Neural progenitor cell (in vitro differentiated cells): Measurements from ENCODE around the gene GNAT1. TPM values are rescaled to one million over a fixed set of nuclear protein-coding genes. Genes with fewer than 3 reads are reported as not detected.

Source experiments
- DNase-seq: peaks from one replicate; pipeline ENCODE4 v3.0.0-alpha.2; 2016; ENCODE audit warnings: low spot score
- H2AFZ ChIP-seq: fragments of 200-600 bp; sonication (generic); replicated peaks from 2 replicates; pipeline ENCODE4 v1.6.1; 2016; ENCODE audit warnings: antibody characterized with exemption
- H3F3A ChIP-seq: fragments of 200-600 bp; sonication (generic); 2 replicates; pipeline ENCODE4 v1.6.1; 2016; ENCODE audit warnings: antibody characterized with exemption, low read depth
- H3K27ac ChIP-seq: fragments of 200-600 bp; sonication (generic); 2 replicates; pipeline ENCODE4 v1.5.1; 2016; ENCODE audit warnings: mild to moderate bottlenecking
- H3K27me3 ChIP-seq: fragments of 200-600 bp; sonication (generic); 2 replicates; pipeline ENCODE4 v1.6.1; 2016; ENCODE audit warnings: mild to moderate bottlenecking, moderate library complexity
- H3K36me3 ChIP-seq: fragments of 200-600 bp; sonication (generic); 2 replicates; pipeline ENCODE4 v1.5.1; 2016
- H3K4me1 ChIP-seq: fragments of 200-600 bp; sonication (generic); 2 replicates; pipeline ENCODE4 v1.6.1; 2016; ENCODE audit warnings: mixed run types
- H3K4me2 ChIP-seq: fragments of 200-600 bp; sonication (generic); 2 replicates; pipeline ENCODE4 v1.6.1; 2016
- H3K4me3 ChIP-seq: fragments of 200-600 bp; sonication (generic); 2 replicates; pipeline ENCODE4 v1.5.1; 2016
- H3K79me2 ChIP-seq: fragments of 200-600 bp; sonication (generic); 2 replicates; pipeline ENCODE4 v1.6.1; 2016; ENCODE audit warnings: low read depth
- H3K9ac ChIP-seq: fragments of 200-600 bp; sonication (generic); 2 replicates; pipeline ENCODE4 v1.6.1; 2016
- H3K9me3 ChIP-seq: fragments of 200-600 bp; sonication (generic); 2 replicates; pipeline ENCODE4 v1.5.1; 2016; ENCODE audit warnings: low read depth
- H4K20me1 ChIP-seq: fragments of 200-600 bp; sonication (generic); 2 replicates; pipeline ENCODE4 v1.6.1; 2016; ENCODE audit warnings: low read depth
- H3K27ac Mint-ChIP-seq: 3 replicates; pipeline ENCODE4 v1.8.0; 2021; ENCODE audit warnings: mixed read lengths
- H3K27me3 Mint-ChIP-seq: 2 replicates; pipeline ENCODE4 v1.8.0; 2022; ENCODE audit warnings: low read depth, mild to moderate bottlenecking, inconsistent platforms, moderate library complexity, mixed read lengths; ENCODE audit not compliant: insufficient read depth
- H3K36me3 Mint-ChIP-seq: 3 replicates; pipeline ENCODE4 v1.8.0; 2021; ENCODE audit warnings: mixed read lengths
- H3K4me1 Mint-ChIP-seq: 3 replicates; pipeline ENCODE4 v1.8.0; 2021; ENCODE audit warnings: mixed read lengths
- H3K4me3 Mint-ChIP-seq: 3 replicates; pipeline ENCODE4 v1.8.0; 2021; ENCODE audit warnings: mild to moderate bottlenecking, moderate library complexity, mixed read lengths
- H3K9me3 Mint-ChIP-seq: 3 replicates; pipeline ENCODE4 v1.8.0; 2020; ENCODE audit warnings: mixed read lengths
- CTCF ChIP-seq: fragments of 200-600 bp; sonication (generic); IDR thresholded peaks from 2 replicates; pipeline ENCODE4 v1.5.1; 2017; ENCODE audit warnings: antibody characterized with exemption, mild to moderate bottlenecking
- EZH2 ChIP-seq: fragments of 200-600 bp; sonication (generic); IDR thresholded peaks from 2 replicates; pipeline ENCODE4 v1.6.1; 2017; ENCODE audit warnings: antibody characterized with exemption, mild to moderate bottlenecking, moderate library complexity
- EZH2phosphoT487 ChIP-seq: fragments of 200-600 bp; sonication (generic); IDR thresholded peaks from 2 replicates; pipeline ENCODE4 v1.6.1; 2017; ENCODE audit warnings: antibody characterized with exemption
- total RNA-seq: library from RNA; depleted of rRNA; stranded (reverse); fragments of >200 nt; gene quantifications from 2 replicates; pipeline ENCODE4 v1.2.3, GENCODE V29; 2015; ENCODE audit warnings: low replicate concordance

GNAT1 gene
- total RNA-seq, 1 donor from 2014 or later: not detected

- H3K79me2 ChIP-seq: no peaks in the 10 kb centered on the region
- no peak overlapping the region for H3K9ac ChIP-seq
- Mint-ChIP-seq H3K36me3 (no peaks in the 10 kb centered on the region), H3K4me1 (no peaks in the 10 kb centered on the region), H3K27me3 (peaks cover 7% of the 10 kb centered on the region), H3K27ac (no peak overlapping the region), H3K9me3 (no peaks in the 10 kb centered on the region), H3K4me3 (no peak overlapping the region)
- no peak overlapping the region for H3K27ac ChIP-seq
- TF ChIP-seq EZH2 (no peak), CTCF (no peak), EZH2phosphoT487 (no peak)
- H3K27me3 ChIP-seq: peaks cover 32% of the 10 kb centered on the region
- H3K4me1 ChIP-seq: no peaks in the 10 kb centered on the region
- H4K20me1 ChIP-seq: no peaks in the 10 kb centered on the region
- no peaks in the 10 kb centered on the region for H3K9me3 ChIP-seq
- no peak for DNase-seq
- no peak overlapping the region for H3K4me3 ChIP-seq
- no peak overlapping the region for H2AFZ ChIP-seq
- H3K36me3 ChIP-seq: no peaks in the 10 kb centered on the region
- no peak overlapping the region for H3K4me2 ChIP-seq
- no peaks in the 10 kb centered on the region for H3F3A ChIP-seq
Measured at GRCh38 chr3:50195501-50196252, 4.3 kb downstream of the GNAT1 start.

GRCh38 chr3:50196253-50196801, 4.9 kb downstream of the GNAT1 start:
- Histone ChIP-seq H3F3A (no peaks in the 10 kb centered on the region), H3K4me3 (no peak overlapping the region), H3K36me3 (no peaks in the 10 kb centered on the region), H3K9me3 (no peaks in the 10 kb centered on the region), H2AFZ (no peak overlapping the region), H3K79me2 (no peaks in the 10 kb centered on the region), H3K9ac (no peak overlapping the region), H3K27ac (no peak overlapping the region), H3K4me2 (no peak overlapping the region), H3K4me1 (no peaks in the 10 kb centered on the region), H3K27me3 (peaks cover 32% of the 10 kb centered on the region), H4K20me1 (no peaks in the 10 kb centered on the region)
- Mint-ChIP-seq H3K27ac (peak overlapping the region; percentile 78), H3K4me1 (no peaks in the 10 kb centered on the region), H3K27me3 (peaks cover 10% of the 10 kb centered on the region), H3K4me3 (no peak overlapping the region), H3K36me3 (no peaks in the 10 kb centered on the region), H3K9me3 (no peaks in the 10 kb centered on the region)
- no peak for DNase-seq
- TF ChIP-seq EZH2phosphoT487 (no peak), CTCF (no peak), EZH2 (no peak)

- no peaks in the 10 kb centered on the region for H3K36me3 ChIP-seq
- peaks cover 8% of the 10 kb centered on the region for H3F3A ChIP-seq
- H3K79me2 ChIP-seq: no peaks in the 10 kb centered on the region
- peak overlapping the region; percentile 5 for H2AFZ ChIP-seq
- no peak overlapping the region for H3K4me3 ChIP-seq
- H4K20me1 ChIP-seq: no peaks in the 10 kb centered on the region
- no peaks in the 10 kb centered on the region for H3K9me3 ChIP-seq
- H3K4me3 Mint-ChIP-seq: no peak overlapping the region
- peaks cover 27% of the 10 kb centered on the region for H3K27me3 Mint-ChIP-seq
- peaks cover 32% of the 10 kb centered on the region for H3K27me3 ChIP-seq
- no peak overlapping the region for H3K27ac ChIP-seq
- H3K4me2 ChIP-seq: no peak overlapping the region
- H3K36me3 Mint-ChIP-seq: no peaks in the 10 kb centered on the region
- peaks cover 12% of the 10 kb centered on the region for H3K4me1 ChIP-seq
- TF ChIP-seq CTCF (peak; percentile 11), EZH2phosphoT487 (no peak), EZH2 (no peak)
- no peak overlapping the region for H3K9ac ChIP-seq
- peaks cover 20% of the 10 kb centered on the region for H3K4me1 Mint-ChIP-seq
- H3K27ac Mint-ChIP-seq: no peak overlapping the region
- no peaks in the 10 kb centered on the region for H3K9me3 Mint-ChIP-seq
- DNase-seq: no peak
Measured at GRCh38 chr3:50201573-50202315, 10.3 kb downstream of the GNAT1 start.
